NT2/D1 (cell line): ENCODE results near the gene EIF1AY.

Source experiments
- YY1 ChIP-seq: IDR thresholded peaks from 2 replicates; pipeline ENCODE4 v1.6.1; 2011; ENCODE audit not compliant: insufficient read length, insufficient read depth
- ZNF274 ChIP-seq: IDR thresholded peaks from 2 replicates; pipeline ENCODE4 v1.6.1; 2011; ENCODE audit warnings: mild to moderate bottlenecking, low read depth, low read length

DNA sequence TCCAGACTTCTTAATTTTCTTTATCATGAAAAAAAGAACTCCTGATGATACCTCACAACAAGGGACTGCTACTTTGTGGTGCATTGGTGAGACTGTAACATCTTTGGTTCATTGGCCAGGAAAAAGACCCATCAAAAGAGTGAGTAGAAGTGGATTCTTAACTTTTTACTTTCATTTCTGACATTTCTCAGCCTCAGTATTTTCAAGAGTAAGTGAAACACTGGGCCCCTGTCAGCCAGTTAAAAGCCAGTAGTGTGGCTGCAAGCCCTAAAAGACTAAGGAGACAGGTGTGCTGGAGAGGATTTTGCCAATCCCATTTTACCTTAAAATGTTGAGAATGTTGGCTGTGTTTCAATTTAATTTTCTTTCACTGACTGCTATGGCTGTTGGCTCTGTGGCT lies 36.6 kb upstream of the EIF1AY start:
- TF ChIP-seq YY1 (no peak), ZNF274 (no peak)
